Measurements from ENCODE around the gene DMRTA2. TPM values are rescaled to one million over a fixed set of nuclear protein-coding genes. Genes with fewer than 3 reads are reported as not detected.

Gene DMRTA2
- total RNA-seq, 4 donors from 2014 or later, result not detected

DNA sequence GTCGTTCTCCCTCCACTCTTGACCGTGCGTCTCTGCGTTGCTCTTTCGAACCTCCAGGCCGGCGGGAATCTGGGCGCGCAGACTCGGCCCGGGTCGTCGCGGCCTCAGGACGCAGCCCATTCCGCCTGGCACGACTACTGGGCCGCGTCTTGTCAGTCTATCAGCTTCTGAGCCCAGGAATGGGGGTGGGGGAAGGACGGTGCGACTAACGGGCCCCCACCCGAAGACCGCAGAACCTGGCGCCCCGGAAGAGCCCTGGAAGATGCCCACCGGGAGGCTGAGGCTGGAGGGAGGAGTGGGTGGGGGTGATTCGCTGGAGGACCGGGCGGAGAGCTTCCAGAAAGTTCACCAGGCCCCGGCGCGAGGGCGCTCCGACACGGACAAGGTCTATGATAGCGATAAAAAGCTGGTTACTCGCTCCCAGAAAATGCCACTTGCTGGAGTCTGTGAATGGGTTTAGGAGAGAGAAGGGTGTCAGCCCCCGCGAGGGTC, 1.7 kb upstream of the DMRTA2 start:
- Histone ChIP-seq H3K9me3 (no peaks in the 10 kb centered on the region), H3K27ac (no peak overlapping the region), H3K4me3 (no peak overlapping the region), H3K4me1 (peaks cover 0 to 33% of the 10 kb centered on the region in 2 donors), H3K27me3 (peaks cover 6 to 91% of the 10 kb centered on the region in 2 donors), H3K36me3 (no peaks in the 10 kb centered on the region)
- intact Hi-C loops (cut with DNase I; ENCODE audit: low total_unique reads), result no loop called here
- DNase-seq, result no peak
- TF ChIP-seq POLR2A (IDR thresholded peaks at IDR 0.05), result no peak
- TF ChIP-seq, protein P1, sequence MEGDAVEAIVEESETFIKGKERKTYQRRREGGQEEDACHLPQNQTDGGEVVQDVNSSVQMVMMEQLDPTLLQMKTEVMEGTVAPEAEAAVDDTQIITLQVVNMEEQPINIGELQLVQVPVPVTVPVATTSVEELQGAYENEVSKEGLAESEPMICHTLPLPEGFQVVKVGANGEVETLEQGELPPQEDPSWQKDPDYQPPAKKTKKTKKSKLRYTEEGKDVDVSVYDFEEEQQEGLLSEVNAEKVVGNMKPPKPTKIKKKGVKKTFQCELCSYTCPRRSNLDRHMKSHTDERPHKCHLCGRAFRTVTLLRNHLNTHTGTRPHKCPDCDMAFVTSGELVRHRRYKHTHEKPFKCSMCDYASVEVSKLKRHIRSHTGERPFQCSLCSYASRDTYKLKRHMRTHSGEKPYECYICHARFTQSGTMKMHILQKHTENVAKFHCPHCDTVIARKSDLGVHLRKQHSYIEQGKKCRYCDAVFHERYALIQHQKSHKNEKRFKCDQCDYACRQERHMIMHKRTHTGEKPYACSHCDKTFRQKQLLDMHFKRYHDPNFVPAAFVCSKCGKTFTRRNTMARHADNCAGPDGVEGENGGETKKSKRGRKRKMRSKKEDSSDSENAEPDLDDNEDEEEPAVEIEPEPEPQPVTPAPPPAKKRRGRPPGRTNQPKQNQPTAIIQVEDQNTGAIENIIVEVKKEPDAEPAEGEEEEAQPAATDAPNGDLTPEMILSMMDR (IDR thresholded peaks at IDR 0.05), result no peak

DNA sequence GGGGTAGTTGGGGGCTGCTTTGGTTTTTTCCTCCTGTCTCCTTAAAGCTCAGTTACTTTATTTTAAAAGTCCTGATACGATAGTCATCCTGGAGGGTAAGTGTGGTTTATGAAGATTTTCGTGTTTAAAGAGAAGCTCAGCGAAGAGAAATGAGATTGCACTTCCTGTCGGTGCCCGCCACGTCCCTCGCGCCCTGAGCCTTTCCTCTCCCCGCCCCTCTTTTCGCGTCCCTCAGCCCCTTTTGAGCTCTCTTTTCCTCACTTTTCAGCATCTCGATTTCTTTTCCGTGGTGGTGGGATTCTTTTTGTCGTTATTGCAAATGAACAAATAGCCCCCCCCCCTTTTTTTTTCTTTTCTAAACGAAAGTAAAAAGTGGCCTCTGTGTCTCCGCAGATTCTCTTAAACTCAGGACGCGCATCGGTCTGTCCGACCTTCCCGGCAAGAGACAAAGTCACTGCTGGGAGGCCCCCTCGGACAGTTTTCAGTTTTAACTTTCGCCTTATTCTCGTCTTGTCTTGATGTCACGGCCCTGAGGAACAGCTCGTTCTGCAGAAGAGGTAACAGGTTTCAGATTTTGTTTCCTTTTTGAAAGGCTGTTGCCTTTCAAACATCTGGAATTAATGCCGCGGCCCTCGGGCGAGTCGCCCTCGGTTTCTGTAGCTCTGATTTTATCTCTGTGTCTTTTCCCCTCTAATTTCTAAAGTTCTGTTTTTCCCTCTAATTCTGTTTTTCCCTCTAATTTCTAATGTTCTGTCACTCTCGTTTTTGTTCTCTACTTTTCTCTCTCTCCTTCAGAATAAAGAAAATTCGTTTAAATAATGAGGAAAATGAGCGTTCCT, 1.0 kb upstream of the DMRTA2 start:
- intact Hi-C loops (cut with DNase I; ENCODE audit: low total_unique reads), result no loop called here
- Histone ChIP-seq H3K9me3 (no peaks in the 10 kb centered on the region), H3K27ac (no peak overlapping the region), H3K27me3 (peaks cover 6 to 91% of the 10 kb centered on the region in 2 donors), H3K4me1 (peaks cover 0 to 33% of the 10 kb centered on the region in 2 donors), H3K36me3 (no peaks in the 10 kb centered on the region), H3K4me3 (peak overlapping the region in 1 of 2 donors; percentile 18)
- no peak for DNase-seq
- no peak for TF ChIP-seq POLR2A (IDR thresholded peaks at IDR 0.05)
- TF ChIP-seq, protein P1 (IDR thresholded peaks at IDR 0.05), result no peak

DNA sequence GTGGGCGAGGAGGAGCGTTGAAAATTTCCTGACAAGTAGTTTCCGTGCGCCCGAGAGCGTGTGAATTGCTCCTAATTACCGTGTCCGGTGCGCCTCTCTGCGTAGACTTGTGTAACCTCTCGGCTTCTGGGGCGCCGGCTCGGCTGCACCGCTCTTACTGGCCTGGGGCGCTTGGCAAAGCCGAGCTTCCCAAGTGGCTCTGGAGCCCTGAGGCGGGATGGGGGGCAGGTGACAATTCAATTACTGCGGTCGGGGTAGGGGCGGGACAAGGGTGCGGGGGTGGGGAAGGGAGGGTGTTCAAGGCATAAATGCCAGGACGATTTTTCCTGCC, 392 bp upstream of the DMRTA2 start:
- no peak overlapping the region for H3K4me3 ChIP-seq
- intact Hi-C loops (cut with DNase I; ENCODE audit: low total_unique reads), result no loop called here
- H3K27ac ChIP-seq, result no peak overlapping the region
- no peaks in the 10 kb centered on the region for H3K36me3 ChIP-seq
- H3K27me3 ChIP-seq, result peaks cover under 1 to 86% of the 10 kb centered on the region in 2 donors
- TF ChIP-seq POLR2A (IDR thresholded peaks at IDR 0.05), result no peak
- TF ChIP-seq, protein P1 (IDR thresholded peaks at IDR 0.05), result no peak
- no peak for DNase-seq
- no peaks in the 10 kb centered on the region for H3K9me3 ChIP-seq
- peaks cover 0 to 38% of the 10 kb centered on the region in 2 donors for H3K4me1 ChIP-seq

DNA sequence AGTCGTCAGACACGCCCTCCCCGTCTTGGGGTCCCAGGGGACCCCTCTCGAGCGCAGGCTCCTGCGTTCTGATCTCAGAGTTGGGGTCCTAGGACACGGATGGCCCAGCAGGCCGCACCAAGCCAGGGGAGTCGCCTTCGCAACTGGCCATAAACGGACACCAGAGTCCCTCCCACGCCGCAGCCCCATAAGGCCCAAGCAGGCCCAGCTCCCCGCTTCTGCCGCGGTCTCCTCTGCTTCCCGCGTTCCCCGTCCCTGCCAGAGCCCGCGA, 633 bp downstream of the DMRTA2 start:
- H3K9me3 ChIP-seq, result no peaks in the 10 kb centered on the region
- peaks cover 0 to 85% of the 10 kb centered on the region in 2 donors for H3K27me3 ChIP-seq
- no peak for TF ChIP-seq POLR2A (IDR thresholded peaks at IDR 0.05)
- TF ChIP-seq, protein P1 (IDR thresholded peaks at IDR 0.05), result no peak
- H3K4me1 ChIP-seq, result peaks cover 0 to 41% of the 10 kb centered on the region in 2 donors
- no peak overlapping the region for H3K4me3 ChIP-seq
- H3K36me3 ChIP-seq, result no peaks in the 10 kb centered on the region
- intact Hi-C loops (cut with DNase I; ENCODE audit: low total_unique reads), result no loop called here
- H3K27ac ChIP-seq, result no peak overlapping the region
- DNase-seq, result no peak

DNA sequence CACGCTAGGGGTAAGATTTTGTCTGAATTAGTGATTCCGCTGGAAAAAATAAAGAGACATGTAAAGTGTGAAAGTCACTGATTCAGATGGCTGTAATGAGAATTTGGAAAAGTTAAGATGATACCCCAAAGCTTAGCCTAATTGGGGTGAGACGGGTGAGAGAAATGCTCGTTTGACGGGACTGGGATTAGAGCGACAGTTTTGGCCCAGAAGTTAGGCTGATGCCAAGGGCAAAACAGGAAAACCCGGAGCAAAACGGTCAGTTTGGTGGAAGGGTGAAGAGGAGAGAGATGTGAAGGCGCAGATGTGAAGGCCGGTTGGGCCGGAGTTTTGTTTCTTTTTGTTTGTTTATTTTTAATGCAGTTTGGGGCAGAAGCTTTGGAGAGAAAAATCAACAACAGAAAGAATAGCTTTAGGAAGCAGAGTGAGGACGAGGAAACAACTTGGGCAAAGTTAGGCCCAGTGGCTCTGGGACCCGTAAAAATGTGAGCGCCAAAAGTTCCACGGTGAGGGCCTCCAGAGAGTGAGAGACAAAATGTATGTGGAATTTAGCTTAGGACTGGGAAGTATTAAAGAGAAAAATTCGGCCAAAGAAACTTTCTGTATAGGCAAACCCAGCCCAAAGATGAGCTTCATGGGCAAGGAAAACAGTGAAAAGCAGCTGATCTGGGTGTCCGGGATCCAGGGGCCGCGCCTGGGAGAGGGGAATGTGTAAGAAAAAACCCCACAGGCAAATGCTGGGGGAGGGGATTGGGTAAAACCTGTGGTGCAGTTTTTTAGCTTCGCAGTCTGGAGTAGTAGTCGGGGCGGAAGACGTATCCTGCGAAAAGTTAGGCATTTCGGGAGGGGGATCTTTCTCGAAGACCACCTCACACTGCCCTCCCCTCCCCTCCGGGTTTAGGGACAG, 1.2 kb downstream of the DMRTA2 start:
- no peaks in the 10 kb centered on the region for H3K36me3 ChIP-seq
- intact Hi-C loops (cut with DNase I; ENCODE audit: low total_unique reads), result no loop called here
- TF ChIP-seq, protein P1 (IDR thresholded peaks at IDR 0.05), result no peak
- TF ChIP-seq POLR2A (IDR thresholded peaks at IDR 0.05), result no peak
- H3K27ac ChIP-seq, result no peak overlapping the region
- no peaks in the 10 kb centered on the region for H3K9me3 ChIP-seq
- H3K4me1 ChIP-seq, result peaks cover 0 to 41% of the 10 kb centered on the region in 2 donors
- no peak for DNase-seq
- peaks cover 5 to 85% of the 10 kb centered on the region in 2 donors for H3K27me3 ChIP-seq
- H3K4me3 ChIP-seq, result no peak overlapping the region
